Epithelial cell of proximal tubule (primary cell): Measurements from ENCODE around the gene GRK5. TPM values are rescaled to one million over a fixed set of nuclear protein-coding genes. Genes with fewer than 3 reads are reported as not detected.

Experiments used
- DNase-seq: peaks from one replicate; pipeline ENCODE4 v3.0.0-alpha.2; 2011; ENCODE audit warnings: low read depth
- H3K4me3 ChIP-seq: 2 replicates; pipeline ENCODE4 v1.5.1; 2011; ENCODE audit warnings: low read depth, mild to moderate bottlenecking, low read length
- total RNA-seq: library from RNA; depleted of rRNA; stranded (reverse); fragments of >200 nt; gene quantifications from 2 replicates; pipeline ENCODE4 v1.2.3, GENCODE V29; 2015
- TF ChIP-seq, protein P1 (sequence below): conservative IDR thresholded peaks from 2 replicates; pipeline ENCODE4 v1.5.1; 2012; ENCODE audit warnings: low read depth, mild to moderate bottlenecking, low read length

The GRK5 gene
- total RNA-seq, 1 donor from 2014 or later: 2.8 TPM

DNA sequence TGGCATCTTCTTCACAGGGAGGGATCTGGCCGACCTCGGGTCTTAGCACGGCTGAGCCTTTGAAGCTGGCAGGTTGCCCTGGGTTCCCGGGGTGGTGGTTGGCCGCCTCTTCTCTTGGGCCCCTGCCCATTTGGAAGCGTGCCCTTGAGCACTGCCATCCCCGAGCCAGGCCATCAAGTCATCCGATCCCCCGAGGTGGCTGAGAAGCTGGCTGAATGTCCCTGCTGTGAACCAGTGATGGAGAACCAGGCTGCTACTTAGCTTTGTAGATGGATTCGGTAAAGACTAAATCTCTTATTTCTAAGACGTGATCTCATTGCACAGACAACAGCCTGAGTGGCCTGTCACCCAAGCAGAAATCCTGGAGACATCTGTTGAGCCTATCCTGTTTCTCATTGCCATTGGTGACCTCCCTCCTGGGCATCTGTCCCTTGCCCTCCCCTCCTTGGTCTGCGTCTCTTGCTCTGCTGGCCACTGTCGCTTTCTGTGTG is 74.3 kb downstream of the GRK5 start:
- no peak for DNase-seq
- no peak overlapping the region for H3K4me3 ChIP-seq
- TF ChIP-seq, protein P1, sequence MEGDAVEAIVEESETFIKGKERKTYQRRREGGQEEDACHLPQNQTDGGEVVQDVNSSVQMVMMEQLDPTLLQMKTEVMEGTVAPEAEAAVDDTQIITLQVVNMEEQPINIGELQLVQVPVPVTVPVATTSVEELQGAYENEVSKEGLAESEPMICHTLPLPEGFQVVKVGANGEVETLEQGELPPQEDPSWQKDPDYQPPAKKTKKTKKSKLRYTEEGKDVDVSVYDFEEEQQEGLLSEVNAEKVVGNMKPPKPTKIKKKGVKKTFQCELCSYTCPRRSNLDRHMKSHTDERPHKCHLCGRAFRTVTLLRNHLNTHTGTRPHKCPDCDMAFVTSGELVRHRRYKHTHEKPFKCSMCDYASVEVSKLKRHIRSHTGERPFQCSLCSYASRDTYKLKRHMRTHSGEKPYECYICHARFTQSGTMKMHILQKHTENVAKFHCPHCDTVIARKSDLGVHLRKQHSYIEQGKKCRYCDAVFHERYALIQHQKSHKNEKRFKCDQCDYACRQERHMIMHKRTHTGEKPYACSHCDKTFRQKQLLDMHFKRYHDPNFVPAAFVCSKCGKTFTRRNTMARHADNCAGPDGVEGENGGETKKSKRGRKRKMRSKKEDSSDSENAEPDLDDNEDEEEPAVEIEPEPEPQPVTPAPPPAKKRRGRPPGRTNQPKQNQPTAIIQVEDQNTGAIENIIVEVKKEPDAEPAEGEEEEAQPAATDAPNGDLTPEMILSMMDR: no peak

DNA sequence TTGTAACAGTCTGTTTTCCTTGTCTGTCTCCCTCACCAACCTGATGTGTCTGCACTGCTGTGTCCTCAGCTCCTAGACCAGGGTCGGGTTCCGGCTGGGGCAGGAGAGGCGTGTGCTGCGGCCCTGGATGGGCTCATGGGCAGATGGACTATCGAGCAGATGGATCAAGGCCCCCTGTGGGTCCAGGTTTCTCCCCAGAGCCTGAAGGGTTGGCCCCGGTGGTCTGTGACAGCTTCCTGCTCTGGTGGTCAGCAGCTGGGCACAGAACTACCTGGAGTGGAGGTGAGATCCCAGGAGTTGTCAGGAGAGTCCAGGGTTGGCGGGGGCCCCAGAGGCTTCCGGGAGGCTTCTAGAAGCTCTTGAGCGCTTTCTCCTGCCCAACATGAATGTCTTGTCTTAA is 75.1 kb downstream of the GRK5 start:
- DNase-seq: no peak
- no peak overlapping the region for H3K4me3 ChIP-seq
- TF ChIP-seq, protein P1: no peak

DNA sequence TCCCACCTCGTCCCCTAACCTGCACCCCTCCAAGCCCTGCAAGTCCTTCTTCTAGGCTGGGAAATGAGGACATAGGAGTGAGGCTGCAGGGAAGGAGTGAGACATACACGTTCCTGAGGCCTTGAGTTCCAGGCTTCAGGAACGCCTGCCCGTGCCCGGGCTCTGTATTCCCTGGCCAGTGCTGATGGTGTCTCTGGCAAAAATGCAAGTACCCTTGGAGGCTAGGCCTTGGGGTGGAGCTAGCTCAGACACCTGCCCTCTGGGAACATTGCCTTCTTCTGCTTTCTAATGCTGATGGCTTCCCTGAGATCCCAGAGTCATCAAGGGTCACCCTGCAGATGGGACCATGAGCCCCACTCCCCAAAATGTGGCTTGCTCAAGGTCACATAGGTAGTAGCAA is 76.0 kb downstream of the GRK5 start:
- TF ChIP-seq, protein P1: no peak
- H3K4me3 ChIP-seq: no peak overlapping the region
- no peak for DNase-seq

DNA sequence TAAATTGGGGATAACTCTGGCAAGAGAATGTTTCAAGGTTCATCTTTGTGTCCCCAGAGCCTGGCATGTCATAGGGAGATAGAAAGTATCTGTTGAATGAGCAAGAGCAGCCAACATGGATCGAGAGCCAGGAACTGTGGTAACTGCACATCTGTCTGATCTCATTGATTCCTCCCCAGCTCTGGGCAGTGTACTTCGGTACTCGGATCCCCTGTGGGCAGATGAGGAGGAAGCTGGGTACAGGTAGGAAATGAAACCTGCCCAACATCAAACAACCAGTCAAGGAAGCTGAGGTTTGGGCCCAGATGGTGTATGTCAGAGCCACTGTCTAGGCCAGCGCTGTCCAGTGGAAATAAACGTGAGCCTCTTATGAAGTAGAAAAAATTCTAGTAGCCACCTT is 76.4 kb downstream of the GRK5 start:
- DNase-seq: no peak
- TF ChIP-seq, protein P1: no peak
- H3K4me3 ChIP-seq: no peak overlapping the region

DNA sequence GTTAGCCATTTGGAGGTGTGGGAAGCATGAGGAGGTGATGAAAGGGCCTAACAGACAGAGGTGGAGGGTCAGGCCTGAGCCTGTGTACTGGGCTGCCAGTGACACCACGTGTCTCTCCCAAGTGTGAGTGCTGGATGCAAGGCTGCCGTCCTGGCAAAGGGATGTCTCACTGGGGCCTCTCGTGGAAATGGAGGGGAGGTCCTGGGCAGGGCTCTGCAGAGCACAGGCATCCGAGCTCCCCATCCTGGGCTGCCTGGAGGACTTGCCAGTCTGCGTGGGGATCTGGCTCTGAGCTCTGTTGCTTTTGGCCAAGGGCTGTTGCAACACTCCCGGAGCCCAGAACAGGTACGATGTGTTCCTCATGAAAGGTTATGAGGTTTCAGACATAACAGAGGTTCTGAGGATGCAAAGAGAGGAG is 77.3 kb downstream of the GRK5 start:
- DNase-seq: no peak
- no peak overlapping the region for H3K4me3 ChIP-seq
- TF ChIP-seq, protein P1: no peak

DNA sequence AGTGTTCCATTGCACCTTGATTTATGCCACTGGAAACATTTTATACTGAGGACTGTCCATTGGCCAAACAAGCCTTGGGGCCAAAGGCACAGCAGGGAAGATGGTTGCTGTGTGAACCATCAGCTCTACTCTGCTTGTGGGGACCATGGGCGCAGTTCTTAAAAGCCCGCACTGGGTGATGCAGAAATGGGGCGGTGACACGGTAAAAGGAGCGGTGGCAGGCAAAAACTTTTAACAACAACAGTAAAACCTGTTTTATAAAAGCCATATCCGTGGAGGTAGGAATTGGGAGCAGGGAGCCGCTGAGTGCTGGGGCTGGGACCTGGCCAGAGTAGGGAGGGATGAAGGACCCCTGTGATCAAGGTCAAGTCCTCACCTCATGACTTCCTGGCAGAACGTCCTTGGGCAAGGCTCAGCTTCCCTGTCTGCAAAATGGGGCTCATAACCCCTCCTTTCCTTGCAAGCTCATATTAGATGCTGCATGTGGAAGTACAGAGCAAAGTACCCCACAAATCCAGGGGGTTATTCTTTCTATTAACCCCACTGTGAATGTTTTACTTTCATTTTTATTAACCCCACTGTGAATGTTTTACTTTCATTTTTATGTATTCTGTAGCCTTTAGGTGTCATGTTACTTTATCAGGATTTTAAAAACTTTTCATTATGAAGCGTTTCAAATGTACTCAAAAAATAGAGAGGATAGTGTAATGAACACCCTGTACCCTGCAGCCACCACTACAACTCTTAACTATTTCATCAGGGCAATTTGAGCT is 78.3 kb downstream of the GRK5 start:
- H3K4me3 ChIP-seq: no peak overlapping the region
- TF ChIP-seq, protein P1: no peak
- DNase-seq: no peak

DNA sequence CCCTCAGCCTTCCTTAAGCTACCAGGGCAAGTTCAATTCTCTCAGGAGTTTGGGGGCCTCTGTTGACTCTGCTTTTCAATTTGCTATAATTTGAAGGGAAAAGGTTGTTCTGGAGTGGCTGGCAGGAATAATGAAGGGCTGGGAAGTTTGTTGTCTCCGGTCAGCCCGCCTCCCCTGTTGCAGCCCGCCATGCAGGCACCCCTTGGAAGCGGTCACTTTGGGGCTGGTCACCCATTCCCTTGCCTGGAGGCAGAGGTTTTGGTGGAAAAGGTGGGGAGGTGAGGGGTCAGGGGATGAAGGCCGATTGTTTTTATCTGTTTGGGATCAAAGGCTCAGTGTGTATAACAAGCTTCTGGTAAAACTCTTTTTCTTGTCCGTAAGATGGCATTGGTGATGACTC is 79.1 kb downstream of the GRK5 start:
- DNase-seq: no peak
- no peak overlapping the region for H3K4me3 ChIP-seq
- TF ChIP-seq, protein P1: no peak
